OCI-LY7 (cell line): ENCODE data around the gene CSNK1A1L. TPM values are rescaled to one million over a fixed set of nuclear protein-coding genes. Genes with fewer than 3 reads are reported as not detected.

Experiments used
- BruUV-seq: library from RNA; stranded (reverse); fragments of 400-500 nt; replicated peaks from 2 replicates; lab custom pipeline; 2021; lab: Mats Ljungman, UMichigan
- CTCF ChIA-PET: fragments of 300-600 bp; sonication (Branson Sonifier 250); formaldehyde crosslinking; loops from one replicate; lab custom pipeline; 2022; ENCODE audit warnings: antibody characterized with exemption; ENCODE audit not compliant: unreplicated experiment; lab: Charles Lee
- POLR2A ChIA-PET: fragments of 300-600 bp; sonication (Branson Sonifier 250); formaldehyde crosslinking; loops from one replicate; lab custom pipeline; 2022; ENCODE audit warnings: antibody characterized with exemption; lab: Charles Lee
- DNase-seq: peaks from one replicate; pipeline ENCODE4 v3.0.0-alpha.2; 2015; ENCODE audit warnings: low spot score
- H2AFZ ChIP-seq: fragments of 200-600 bp; sonication (generic), shearing (Covaris generic); 2 replicates; pipeline ENCODE4 v1.6.1; 2014; ENCODE audit warnings: mild to moderate bottlenecking, antibody characterized with exemption, low read length, moderate library complexity
- H3K27ac ChIP-seq: fragments of 200-600 bp; sonication (generic); 2 replicates; pipeline ENCODE4 v1.5.1; 2014; ENCODE audit warnings: mixed run types, low read depth, mild to moderate bottlenecking, moderate library complexity, low read length, inconsistent platforms; ENCODE audit not compliant: poor library complexity, severe bottlenecking
- H3K36me3 ChIP-seq: fragments of 200-600 bp; sonication (generic); 2 replicates; pipeline ENCODE4 v1.6.1; 2014; ENCODE audit warnings: mild to moderate bottlenecking, antibody characterized with exemption, low read length, moderate library complexity, mixed read lengths; ENCODE audit not compliant: insufficient read depth
- H3K4me1 ChIP-seq: fragments of 200-600 bp; sonication (generic); 2 replicates; pipeline ENCODE4 v1.5.1; 2014; ENCODE audit warnings: mild to moderate bottlenecking, low read length; ENCODE audit not compliant: insufficient read depth, poor library complexity, severe bottlenecking
- H3K4me2 ChIP-seq: fragments of 200-600 bp; sonication (generic); 2 replicates; pipeline ENCODE4 v1.6.1; 2014; ENCODE audit warnings: mild to moderate bottlenecking, low read length
- H3K4me3 ChIP-seq: fragments of 200-600 bp; sonication (generic); 2 replicates; pipeline ENCODE4 v1.5.1; 2014; ENCODE audit warnings: mild to moderate bottlenecking, low read depth, low read length; ENCODE audit not compliant: poor library complexity, severe bottlenecking
- H3K79me2 ChIP-seq: fragments of 200-600 bp; sonication (generic); 2 replicates; pipeline ENCODE4 v1.6.1; 2016; ENCODE audit warnings: low read depth, mild to moderate bottlenecking, low read length, moderate library complexity, mixed read lengths; ENCODE audit not compliant: insufficient read depth
- H3K9me2 ChIP-seq: fragments of 200-600 bp; sonication (generic); 2 replicates; pipeline ENCODE4 v1.6.1; 2016; ENCODE audit warnings: mild to moderate bottlenecking, low read length, mixed read lengths; ENCODE audit not compliant: insufficient read depth
- H3K9me3 ChIP-seq: fragments of 200-600 bp; sonication (generic); 2 replicates; pipeline ENCODE4 v1.6.1; 2014; ENCODE audit warnings: mild to moderate bottlenecking, mixed run types, low read length, mixed read lengths
- H4K20me1 ChIP-seq: fragments of 200-600 bp; sonication (generic); 2 replicates; pipeline ENCODE4 v1.6.1; 2014; ENCODE audit warnings: mild to moderate bottlenecking, antibody characterized with exemption, low read length, moderate library complexity, mixed read lengths; ENCODE audit not compliant: insufficient read depth
- EZH2phosphoT487 ChIP-seq: fragments of 200-600 bp; sonication (generic); IDR thresholded peaks from 2 replicates; pipeline ENCODE4 v1.6.1; 2018; ENCODE audit warnings: low read depth, borderline replicate concordance, mild to moderate bottlenecking, mixed run types, antibody characterized with exemption, low read length, moderate library complexity, mixed read lengths
- intact Hi-C: fragments of 100-400 bp; cut with micrococcal nuclease; formaldehyde crosslinking; loops from one replicate; pipeline ENCODE4 v1.10.0; 2022; ENCODE audit not compliant: unreplicated experiment
- total RNA-seq, 2 experiments: library from RNA; depleted of rRNA in 1 of 2; stranded (reverse); fragments of >200 nt in 1 of 2; shearing (Covaris generic) in 1 of 2; gene quantifications; 2 replicates each; pipeline ENCODE4 v1.2.3, GENCODE V29; 2014 to 2022
- TF ChIP-seq, protein P1 (sequence below): fragments of 200-600 bp; sonication (generic); conservative IDR thresholded peaks from 2 replicates; pipeline ENCODE4 v1.5.1; 2014; ENCODE audit warnings: mild to moderate bottlenecking, antibody characterized with exemption, low read length, moderate library complexity, mixed read lengths

CSNK1A1L gene
- total RNA-seq, 2 experiments from 2014 or later = not detected

DNA sequence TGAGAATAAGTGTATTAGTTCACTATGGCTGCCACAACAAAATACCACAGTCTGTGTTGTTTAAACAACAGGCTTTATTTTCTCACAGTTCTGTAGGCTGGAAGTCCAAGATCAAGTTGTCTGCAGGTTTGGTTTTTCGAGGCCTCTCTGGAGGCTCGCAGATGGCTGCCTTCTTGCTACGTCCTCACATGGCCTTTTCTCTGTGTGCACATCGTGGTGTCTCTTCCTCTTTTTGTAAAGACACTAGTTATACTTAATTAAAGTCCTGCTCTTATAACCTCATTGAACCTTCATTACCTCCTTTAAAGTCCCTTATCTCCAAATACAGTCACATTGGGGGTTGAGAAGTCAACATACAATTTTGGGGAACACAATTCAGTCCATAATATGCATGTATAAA is 10.6 kb downstream of the CSNK1A1L start:
- DNase-seq = no peak

DNA sequence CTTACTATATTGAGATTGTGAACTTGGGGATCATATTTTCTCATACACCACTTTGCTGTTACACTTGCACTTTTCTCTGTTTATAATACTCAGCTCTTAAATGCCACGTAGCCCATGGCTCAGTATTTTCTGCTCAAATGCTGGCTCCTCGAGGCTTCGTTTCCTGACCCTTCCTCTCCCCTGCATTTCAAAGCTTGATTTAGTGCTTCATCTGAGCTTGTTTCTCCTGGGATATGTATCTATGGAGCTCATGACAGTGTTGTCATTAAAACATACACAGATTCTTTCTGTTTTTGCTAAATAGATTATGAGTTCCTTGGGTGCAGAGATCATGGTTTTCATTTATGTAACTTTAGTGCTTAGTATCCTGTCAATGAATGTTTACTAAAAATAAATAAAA is 11.4 kb downstream of the CSNK1A1L start:
- H3K27ac ChIP-seq = no peak overlapping the region
- TF ChIP-seq, protein P1, sequence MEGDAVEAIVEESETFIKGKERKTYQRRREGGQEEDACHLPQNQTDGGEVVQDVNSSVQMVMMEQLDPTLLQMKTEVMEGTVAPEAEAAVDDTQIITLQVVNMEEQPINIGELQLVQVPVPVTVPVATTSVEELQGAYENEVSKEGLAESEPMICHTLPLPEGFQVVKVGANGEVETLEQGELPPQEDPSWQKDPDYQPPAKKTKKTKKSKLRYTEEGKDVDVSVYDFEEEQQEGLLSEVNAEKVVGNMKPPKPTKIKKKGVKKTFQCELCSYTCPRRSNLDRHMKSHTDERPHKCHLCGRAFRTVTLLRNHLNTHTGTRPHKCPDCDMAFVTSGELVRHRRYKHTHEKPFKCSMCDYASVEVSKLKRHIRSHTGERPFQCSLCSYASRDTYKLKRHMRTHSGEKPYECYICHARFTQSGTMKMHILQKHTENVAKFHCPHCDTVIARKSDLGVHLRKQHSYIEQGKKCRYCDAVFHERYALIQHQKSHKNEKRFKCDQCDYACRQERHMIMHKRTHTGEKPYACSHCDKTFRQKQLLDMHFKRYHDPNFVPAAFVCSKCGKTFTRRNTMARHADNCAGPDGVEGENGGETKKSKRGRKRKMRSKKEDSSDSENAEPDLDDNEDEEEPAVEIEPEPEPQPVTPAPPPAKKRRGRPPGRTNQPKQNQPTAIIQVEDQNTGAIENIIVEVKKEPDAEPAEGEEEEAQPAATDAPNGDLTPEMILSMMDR = no peak
- no peak for TF ChIP-seq EZH2phosphoT487
- no peak overlapping the region for H3K4me2 ChIP-seq
- no peaks in the 10 kb centered on the region for H3K36me3 ChIP-seq
- H3K4me3 ChIP-seq = no peak overlapping the region
- DNase-seq = no peak
- ChIA-PET CTCF (no interaction called here), POLR2A (interaction anchor here (0.6 kb wide), 1 partner anchor 460 kb away, joined by 3 read pairs; no protein-coding TSS in a partner anchor)
- BruUV-seq = no TSS peak
- intact Hi-C loops = loop anchor here (1.0 kb wide), 1 partner anchor 31 kb away; no protein-coding TSS in a partner anchor
- no peaks in the 10 kb centered on the region for H3K4me1 ChIP-seq
- no peaks in the 10 kb centered on the region for H4K20me1 ChIP-seq
- H3K9me2 ChIP-seq = no peaks in the 10 kb centered on the region
- H3K79me2 ChIP-seq = no peaks in the 10 kb centered on the region
- no peaks in the 10 kb centered on the region for H3K9me3 ChIP-seq
- no peak overlapping the region for H2AFZ ChIP-seq

More for the DNA sequence above, 10.6 kb downstream of the CSNK1A1L start:
- TF ChIP-seq EZH2phosphoT487 = no peak
- TF ChIP-seq, protein P1 = no peak
- Histone ChIP-seq H3K79me2 (no peaks in the 10 kb centered on the region), H4K20me1 (no peaks in the 10 kb centered on the region), H3K4me3 (no peak overlapping the region), H3K4me1 (no peaks in the 10 kb centered on the region), H3K9me3 (no peaks in the 10 kb centered on the region), H3K27ac (no peak overlapping the region), H2AFZ (peak overlapping the region; percentile 50; the same call in 1 of the 2 replicates), H3K4me2 (no peak overlapping the region), H3K9me2 (no peaks in the 10 kb centered on the region), H3K36me3 (no peaks in the 10 kb centered on the region)
- BruUV-seq = no TSS peak
- CTCF ChIA-PET = no interaction called here
- POLR2A ChIA-PET = interaction anchor here (0.6 to 0.7 kb wide), 3 partner anchors 108 to 1478 kb away, joined by 3 to 6 read pairs (median 5); no protein-coding TSS in a partner anchor
- intact Hi-C loops = loop anchor here (1.0 kb wide), 1 partner anchor 30 kb away; no protein-coding TSS in a partner anchor

DNA sequence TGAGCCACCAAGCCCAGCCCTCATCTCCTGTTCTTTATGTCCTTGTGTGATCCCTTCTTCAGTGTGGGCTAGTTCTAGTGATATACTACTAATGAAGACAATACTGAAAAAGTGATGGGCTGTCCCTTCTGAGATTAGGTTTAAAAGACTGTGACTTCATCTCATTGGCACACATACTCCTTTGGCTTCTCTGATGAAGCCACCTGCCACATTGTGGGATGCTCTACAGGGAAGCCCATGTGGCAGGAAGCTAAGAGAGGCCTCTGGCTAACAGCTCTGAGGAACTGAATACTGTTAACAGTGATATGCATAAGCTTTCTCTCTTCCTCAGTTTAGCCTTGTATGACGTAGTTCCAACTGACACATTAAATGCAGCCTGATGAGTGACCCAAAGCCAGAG is 13.6 kb downstream of the CSNK1A1L start:
- no peak overlapping the region for H2AFZ ChIP-seq
- H3K4me2 ChIP-seq = no peak overlapping the region
- ChIA-PET POLR2A (interaction anchor here (1.1 to 1.6 kb wide), 2 partner anchors 20 to 807 kb away, joined by 3 to 4 read pairs; no protein-coding TSS in a partner anchor), CTCF (no interaction called here)
- intact Hi-C loops = no loop called here
- no peaks in the 10 kb centered on the region for H3K79me2 ChIP-seq
- no peaks in the 10 kb centered on the region for H3K36me3 ChIP-seq
- H3K4me1 ChIP-seq = no peaks in the 10 kb centered on the region
- no peak for DNase-seq
- TF ChIP-seq EZH2phosphoT487 = no peak
- TF ChIP-seq, protein P1 = no peak
- no peaks in the 10 kb centered on the region for H4K20me1 ChIP-seq
- H3K27ac ChIP-seq = no peak overlapping the region
- H3K4me3 ChIP-seq = no peak overlapping the region
- H3K9me2 ChIP-seq = no peaks in the 10 kb centered on the region
- no TSS peak for BruUV-seq
- no peaks in the 10 kb centered on the region for H3K9me3 ChIP-seq
